IMR-90 (cell line): Measurements from ENCODE around the gene NUBP2. TPM values are rescaled to one million over a fixed set of nuclear protein-coding genes. Genes with fewer than 3 reads are reported as not detected.

Source experiments
- ATAC-seq: fragments of 200-7000 bp; cut with Tn5 transposase; 2 replicates; pipeline ENCODE4 v1.9.1; 2020; ENCODE audit warnings: low read depth, mild to moderate bottlenecking, moderate library complexity
- BruUV-seq: library from RNA; stranded (reverse); fragments of 400-500 nt; replicated peaks from 2 replicates; lab custom pipeline; 2021; lab: Mats Ljungman, UMichigan
- CTCF ChIA-PET: fragments of 300-600 bp; formaldehyde crosslinking; extraction: SDS; loops from one replicate; lab custom pipeline; 2021; ENCODE audit warnings: antibody characterized with exemption; lab: Yijun Ruan, JAX
- POLR2A ChIA-PET: fragments of 300-600 bp; sonication (Branson Sonifier 250); formaldehyde crosslinking; loops from one replicate; lab custom pipeline; 2022; ENCODE audit warnings: antibody characterized with exemption; ENCODE audit not compliant: unreplicated experiment; lab: Charles Lee
- DNase-seq: peaks from one replicate; pipeline ENCODE4 v3.0.0; 2013
- H2AFZ ChIP-seq: replicated peaks from 2 replicates; pipeline ENCODE3; 2013; ENCODE audit warnings: low read length, mild to moderate bottlenecking; ENCODE audit not compliant: poor library complexity
- H2AK5ac ChIP-seq: 2 replicates; pipeline ENCODE4 v1.6.1; 2013; ENCODE audit warnings: low read depth, low read length, inconsistent platforms
- H2AK9ac ChIP-seq: replicated peaks from 2 replicates; pipeline ENCODE3; 2013; ENCODE audit warnings: mild to moderate bottlenecking, low read depth, low read length, moderate library complexity; ENCODE audit not compliant: poor library complexity
- H2BK120ac ChIP-seq: 2 replicates; pipeline ENCODE4 v1.6.1; 2013; ENCODE audit warnings: low read depth, low read length, inconsistent platforms
- H2BK15ac ChIP-seq: 3 replicates; pipeline ENCODE4 v1.6.1; 2013; ENCODE audit warnings: low read depth, low read length, inconsistent platforms
- H2BK20ac ChIP-seq: 2 replicates; pipeline ENCODE4 v1.6.1; 2013; ENCODE audit warnings: low read depth, mild to moderate bottlenecking, inconsistent platforms, low read length, moderate library complexity
- H2BK5ac ChIP-seq: 2 replicates; pipeline ENCODE4 v1.6.1; 2013; ENCODE audit warnings: mild to moderate bottlenecking, low read depth, low read length, inconsistent platforms; ENCODE audit not compliant: poor library complexity, severe bottlenecking
- H3K14ac ChIP-seq: replicated peaks from 2 replicates; pipeline ENCODE4 v1.6.1; 2013; ENCODE audit warnings: low read depth, low read length, inconsistent platforms
- H3K18ac ChIP-seq: 2 replicates; pipeline ENCODE4 v1.6.1; 2013; ENCODE audit warnings: low read depth, low read length, control low read depth
- H3K23ac ChIP-seq: 2 replicates; pipeline ENCODE4 v1.6.1; 2013; ENCODE audit warnings: low read depth, low read length, inconsistent platforms
- H3K27ac ChIP-seq: 2 replicates; pipeline ENCODE4 v1.5.1; 2013; ENCODE audit warnings: mild to moderate bottlenecking, control low read depth, low read length; ENCODE audit not compliant: insufficient read depth
- H3K27me3 ChIP-seq: 2 replicates; pipeline ENCODE4 v1.6.1; 2013; ENCODE audit warnings: low read length; ENCODE audit not compliant: control insufficient read depth, insufficient read depth
- H3K36me3 ChIP-seq: 2 replicates; pipeline ENCODE4 v1.6.1; 2013; ENCODE audit warnings: low read length, mixed read lengths; ENCODE audit not compliant: control insufficient read depth, insufficient read depth
- H3K4ac ChIP-seq: 2 replicates; pipeline ENCODE4 v1.6.1; 2013; ENCODE audit warnings: low read depth, low read length, inconsistent platforms
- H3K4me1 ChIP-seq: 2 replicates; pipeline ENCODE4 v1.6.1; 2013; ENCODE audit warnings: low read length, mixed read lengths; ENCODE audit not compliant: control insufficient read depth, insufficient read depth
- H3K4me2 ChIP-seq: 2 replicates; pipeline ENCODE4 v1.6.1; 2013; ENCODE audit warnings: low read depth, mild to moderate bottlenecking, control low read depth, low read length, moderate library complexity
- H3K4me3 ChIP-seq: 2 replicates; pipeline ENCODE4 v1.5.1; 2013; ENCODE audit warnings: low read depth, mild to moderate bottlenecking, control low read depth, low read length, moderate library complexity; ENCODE audit not compliant: insufficient read depth
- H3K56ac ChIP-seq: 2 replicates; pipeline ENCODE4 v1.6.1; 2013; ENCODE audit warnings: low read length, inconsistent platforms; ENCODE audit not compliant: insufficient read depth; ENCODE audit errors: extremely low read depth
- H3K79me1 ChIP-seq, 2 experiments: 2 replicates each; pipeline ENCODE4 v1.6.1; 2013; ENCODE audit warnings: low read length in 2 of 2, inconsistent platforms in 1 of 2, low read depth in 1 of 2
- H3K9ac ChIP-seq: 2 replicates; pipeline ENCODE4 v1.6.1; 2013; ENCODE audit warnings: low read depth, low read length, control low read depth
- H3K9me1 ChIP-seq: 2 replicates; pipeline ENCODE4 v1.6.1; 2013; ENCODE audit warnings: low read length, inconsistent platforms; ENCODE audit not compliant: insufficient read depth
- H3K9me3 ChIP-seq: 2 replicates; pipeline ENCODE4 v1.6.1; 2013; ENCODE audit warnings: low read length; ENCODE audit not compliant: control insufficient read depth, insufficient read depth
- H4K20me1 ChIP-seq: 2 replicates; pipeline ENCODE4 v1.6.1; 2013; ENCODE audit warnings: low read length, inconsistent platforms; ENCODE audit not compliant: insufficient read depth
- H4K5ac ChIP-seq: 2 replicates; pipeline ENCODE4 v1.6.1; 2013; ENCODE audit warnings: mild to moderate bottlenecking, low read depth, low read length, control low read depth
- H4K8ac ChIP-seq, 2 experiments: 2 replicates each; pipeline ENCODE4 v1.6.1; 2013; ENCODE audit warnings: low read depth in 2 of 2, low read length in 2 of 2, control low read depth in 1 of 2, inconsistent platforms in 1 of 2
- H4K91ac ChIP-seq: 2 replicates; pipeline ENCODE4 v1.6.1; 2013; ENCODE audit warnings: low read depth, low read length, inconsistent platforms; ENCODE audit not compliant: insufficient read depth
- BHLHE40 ChIP-seq: fragments of 150-350 bp; IDR thresholded peaks from 2 replicates; pipeline ENCODE4 v1.6.1; 2016; ENCODE audit warnings: mild to moderate bottlenecking, low read depth, low read length
- CEBPB ChIP-seq: IDR thresholded peaks from 2 replicates; pipeline ENCODE4 v1.6.1; 2012; ENCODE audit warnings: low read depth, low read length, improper control_type of control experiment
- CHD1 ChIP-seq: IDR thresholded peaks from 2 replicates; pipeline ENCODE4 v1.6.1; 2012; ENCODE audit warnings: low read depth, low read length, improper control_type of control experiment
- CTCF ChIP-seq: conservative IDR thresholded peaks from 2 replicates; pipeline ENCODE4 v1.5.1; 2012; ENCODE audit warnings: mild to moderate bottlenecking, low read depth, low read length, improper control_type of control experiment
- ELK1 ChIP-seq: fragments of 150-350 bp; IDR thresholded peaks from 2 replicates; pipeline ENCODE4 v1.6.1; 2016; ENCODE audit warnings: low read depth, mild to moderate bottlenecking, low read length, moderate library complexity, borderline replicate concordance
- FOS ChIP-seq: fragments of 150-350 bp; IDR thresholded peaks from 2 replicates; pipeline ENCODE4 v1.6.1; 2016; ENCODE audit warnings: low read depth, low read length
- MAFK ChIP-seq: IDR thresholded peaks from 2 replicates; pipeline ENCODE4 v1.6.1; 2012; ENCODE audit warnings: low read depth, low read length, improper control_type of control experiment
- MAZ ChIP-seq: IDR thresholded peaks from 2 replicates; pipeline ENCODE4 v1.6.1; 2012; ENCODE audit warnings: low read depth, mild to moderate bottlenecking, low read length, improper control_type of control experiment, moderate library complexity, borderline replicate concordance
- MXI1 ChIP-seq: IDR thresholded peaks from 2 replicates; pipeline ENCODE4 v1.6.1; 2012; ENCODE audit warnings: low read depth, mild to moderate bottlenecking, low read length, moderate library complexity, borderline replicate concordance
- NFE2L2 ChIP-seq: fragments of 150-350 bp; IDR thresholded peaks from 2 replicates; pipeline ENCODE4 v1.6.1; 2016; ENCODE audit warnings: low read depth, mild to moderate bottlenecking, low read length
- POLR2A ChIP-seq: IDR thresholded peaks from 2 replicates; pipeline ENCODE4 v1.6.1; 2012; ENCODE audit warnings: mild to moderate bottlenecking, low read depth, low read length
- RAD21 ChIP-seq: IDR thresholded peaks from 2 replicates; pipeline ENCODE4 v1.6.1; 2012; ENCODE audit warnings: low read length, improper control_type of control experiment
- RCOR1 ChIP-seq: IDR thresholded peaks from 2 replicates; pipeline ENCODE4 v1.6.1; 2012; ENCODE audit warnings: mild to moderate bottlenecking, low read length, improper control_type of control experiment; ENCODE audit not compliant: insufficient replicate concordance
- RFX5 ChIP-seq: IDR thresholded peaks from 2 replicates; pipeline ENCODE4 v1.8.0; 2012; ENCODE audit warnings: low read depth, mild to moderate bottlenecking, low read length, moderate library complexity
- SMC3 ChIP-seq: fragments of 150-350 bp; IDR thresholded peaks from 2 replicates; pipeline ENCODE4 v1.6.1; 2016; ENCODE audit warnings: low read depth, mild to moderate bottlenecking, antibody characterized with exemption, low read length, moderate library complexity
- USF2 ChIP-seq: fragments of 150-350 bp; IDR thresholded peaks from 2 replicates; pipeline ENCODE4 v1.6.1; 2017; ENCODE audit warnings: mild to moderate bottlenecking, antibody characterized with exemption, low read length, low read depth
- WGBS, 2 experiments: methylation state at CpG; one replicate each; pipeline versions ENCODE4 v1.1.5 to v1.1.7; 2013; ENCODE audit warnings: missing lambda C conversion rate in 2 of 2; ENCODE audit not compliant: insufficient read length in 1 of 2; ENCODE audit errors: extremely low coverage in 2 of 2; 5-methylcytosine and 5-hydroxymethylcytosine counted together
- dilution Hi-C: fragments of 300-500 bp; cut with HindIII; formaldehyde crosslinking; loops from one replicate; pipeline ENCODE4 v1.14.3; 2018; ENCODE audit warnings: low sequenced_read_pairs; ENCODE audit not compliant: unreplicated experiment
- in situ Hi-C: fragments of 300-500 bp; cut with MboI; formaldehyde crosslinking; loops from 3 replicates; pipeline ENCODE4 v1.14.3; 2019; ENCODE audit warnings: low sequenced_read_pairs, inconsistent platforms, mixed read lengths
- intact Hi-C: fragments of 100-400 bp; cut with micrococcal nuclease; formaldehyde crosslinking; loops from 2 replicates; pipeline ENCODE4 v1.10.0; 2022
- polyA plus RNA-seq, 3 experiments: library from polyadenylated mRNA; depleted of rRNA; stranded (reverse); fragments of >200 nt; gene quantifications; 2 replicates each; pipeline ENCODE4 v1.2.3, GENCODE V29; 2012; ENCODE audit warnings: low replicate concordance in 1 of 3
- total RNA-seq: library from RNA; depleted of rRNA; stranded (reverse); fragments of >200 nt; gene quantifications from 2 replicates; pipeline ENCODE4 v1.2.3, GENCODE V29; 2012

NUBP2 gene
- total and polyA plus RNA-seq, 2 of the 4 experiments (the other 2 are of a cell fraction) = 62.6 to 131 TPM

DNA sequence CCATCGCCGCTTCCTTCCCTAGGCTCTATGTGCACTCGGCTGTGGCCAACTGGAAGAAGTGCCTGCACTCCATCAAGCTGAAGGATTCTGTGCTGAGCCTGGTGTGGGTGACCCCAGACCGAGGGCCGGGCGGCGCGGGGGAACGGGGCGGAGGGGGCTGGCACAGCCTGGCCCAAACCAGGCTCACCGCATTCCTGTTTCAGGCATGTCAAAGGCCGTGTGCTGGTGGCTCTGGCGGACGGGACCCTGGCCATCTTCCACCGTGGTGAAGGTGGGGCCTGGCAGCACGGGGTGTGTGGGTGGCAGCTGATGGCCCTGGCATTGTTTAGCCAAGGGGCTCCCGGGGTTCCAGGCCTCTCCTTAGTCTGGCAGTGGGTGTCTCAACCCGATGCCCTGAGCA, 16.1 kb upstream of the NUBP2 start:
- in situ Hi-C loops = no loop called here
- ATAC-seq = no peak
- H4K8ac ChIP-seq = no peak overlapping the region

More for the DNA sequence above, 16.1 kb upstream of the NUBP2 start:
- ChIA-PET POLR2A (no interaction called here), CTCF (no interaction called here)
- no peaks in the 10 kb centered on the region for H3K4me1 ChIP-seq
- H4K91ac ChIP-seq = no peak overlapping the region
- H2BK15ac ChIP-seq = no peak overlapping the region
- no peaks in the 10 kb centered on the region for H3K27me3 ChIP-seq
- H3K9me1 ChIP-seq = no peaks in the 10 kb centered on the region
- H4K20me1 ChIP-seq = peaks cover 17% of the 10 kb centered on the region
- H3K9me3 ChIP-seq = no peaks in the 10 kb centered on the region
- TF ChIP-seq USF2 (no peak), CTCF (no peak), POLR2A (no peak), SMC3 (no peak), MAZ (no peak), CEBPB (no peak), RCOR1 (no peak), NFE2L2 (no peak), RAD21 (no peak), RFX5 (no peak), MAFK (no peak), ELK1 (no peak), FOS (no peak), CHD1 (no peak), BHLHE40 (no peak), MXI1 (no peak)
- intact Hi-C loops (no loop called here), dilution Hi-C loops (no loop called here)
- WGBS, 2 experiments = 94% methylated on average over 11 of the region's 18 CpGs; no CpG with 5 or more reads in 1 of the 2 experiments
- peaks cover under 1 to 19% of the 10 kb centered on the region in 2 experiments; a peak in 2 of 4 replicates for H3K79me1 ChIP-seq
- H2AK5ac ChIP-seq = no peak overlapping the region
- H2BK120ac ChIP-seq = no peak overlapping the region
- H3K18ac ChIP-seq = no peak overlapping the region
- H3K23ac ChIP-seq = no peak overlapping the region
- H3K4me3 ChIP-seq = no peak overlapping the region
- no peak for DNase-seq
- H3K9ac ChIP-seq = no peak overlapping the region
- H3K27ac ChIP-seq = no peak overlapping the region
- no peak overlapping the region for H2BK5ac ChIP-seq
- H2BK20ac ChIP-seq = no peak overlapping the region
- no peak overlapping the region for H2AFZ ChIP-seq
- no peak overlapping the region for H4K5ac ChIP-seq
- no peak overlapping the region for H3K14ac ChIP-seq
- H3K36me3 ChIP-seq = peaks cover 66% of the 10 kb centered on the region
- no peak overlapping the region for H2AK9ac ChIP-seq
- H3K4me2 ChIP-seq = no peak overlapping the region
- no peak overlapping the region for H3K56ac ChIP-seq
- H3K4ac ChIP-seq = no peak overlapping the region
- no TSS peak for BruUV-seq
